GM06990 (cell line): ENCODE results near the gene FMNL2.

Experiments used
- DNase-seq: peaks from one replicate; pipeline ENCODE4 v3.0.0-alpha.2; 2011; ENCODE audit not compliant: insufficient read length; ENCODE audit errors: extremely low read depth
- H3K27me3 ChIP-seq: replicated peaks from 2 replicates; pipeline ENCODE4 v1.6.0; 2011; ENCODE audit warnings: low read length; ENCODE audit not compliant: control insufficient read depth, insufficient read depth
- H3K36me3 ChIP-seq: 2 replicates; pipeline ENCODE4 v1.5.1; 2011; ENCODE audit warnings: low read length; ENCODE audit not compliant: control insufficient read depth, insufficient read depth
- H3K4me3 ChIP-seq: replicated peaks from 2 replicates; pipeline ENCODE4 v1.5.1; 2011; ENCODE audit warnings: low read depth, mild to moderate bottlenecking, control low read depth, low read length
- TF ChIP-seq, protein P1 (sequence below): IDR thresholded peaks from 2 replicates; pipeline ENCODE4 v1.5.1; 2011; ENCODE audit warnings: low read length, control low read depth, mild to moderate bottlenecking, inconsistent platforms; ENCODE audit not compliant: insufficient read depth, poor library complexity, severe bottlenecking

FMNL2 gene

DNA sequence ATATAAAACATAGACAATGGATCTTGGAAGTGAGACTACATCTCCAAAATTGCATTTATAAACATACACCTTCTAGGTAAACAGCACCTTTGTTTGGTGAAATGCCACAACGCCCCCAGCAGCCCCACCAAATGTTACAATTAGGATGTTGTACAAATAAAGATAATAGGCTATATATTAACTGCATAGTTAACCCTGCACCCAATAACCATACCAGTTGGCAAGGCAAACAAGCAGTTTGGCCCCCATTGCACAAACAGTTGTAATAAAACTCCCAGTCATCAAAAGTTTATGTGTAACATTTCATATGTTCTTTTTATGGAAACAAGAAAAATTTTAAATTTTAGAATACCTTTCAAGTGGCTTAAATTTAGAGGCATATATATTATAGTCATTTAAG is 315.0 kb downstream of the FMNL2 start:
- no peak for DNase-seq
- no peak overlapping the region for H3K4me3 ChIP-seq
- no peaks in the 10 kb centered on the region; the same call in 1 of the 2 replicates for H3K36me3 ChIP-seq
- no peaks in the 10 kb centered on the region for H3K27me3 ChIP-seq
- TF ChIP-seq, protein P1, sequence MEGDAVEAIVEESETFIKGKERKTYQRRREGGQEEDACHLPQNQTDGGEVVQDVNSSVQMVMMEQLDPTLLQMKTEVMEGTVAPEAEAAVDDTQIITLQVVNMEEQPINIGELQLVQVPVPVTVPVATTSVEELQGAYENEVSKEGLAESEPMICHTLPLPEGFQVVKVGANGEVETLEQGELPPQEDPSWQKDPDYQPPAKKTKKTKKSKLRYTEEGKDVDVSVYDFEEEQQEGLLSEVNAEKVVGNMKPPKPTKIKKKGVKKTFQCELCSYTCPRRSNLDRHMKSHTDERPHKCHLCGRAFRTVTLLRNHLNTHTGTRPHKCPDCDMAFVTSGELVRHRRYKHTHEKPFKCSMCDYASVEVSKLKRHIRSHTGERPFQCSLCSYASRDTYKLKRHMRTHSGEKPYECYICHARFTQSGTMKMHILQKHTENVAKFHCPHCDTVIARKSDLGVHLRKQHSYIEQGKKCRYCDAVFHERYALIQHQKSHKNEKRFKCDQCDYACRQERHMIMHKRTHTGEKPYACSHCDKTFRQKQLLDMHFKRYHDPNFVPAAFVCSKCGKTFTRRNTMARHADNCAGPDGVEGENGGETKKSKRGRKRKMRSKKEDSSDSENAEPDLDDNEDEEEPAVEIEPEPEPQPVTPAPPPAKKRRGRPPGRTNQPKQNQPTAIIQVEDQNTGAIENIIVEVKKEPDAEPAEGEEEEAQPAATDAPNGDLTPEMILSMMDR, result no peak

DNA sequence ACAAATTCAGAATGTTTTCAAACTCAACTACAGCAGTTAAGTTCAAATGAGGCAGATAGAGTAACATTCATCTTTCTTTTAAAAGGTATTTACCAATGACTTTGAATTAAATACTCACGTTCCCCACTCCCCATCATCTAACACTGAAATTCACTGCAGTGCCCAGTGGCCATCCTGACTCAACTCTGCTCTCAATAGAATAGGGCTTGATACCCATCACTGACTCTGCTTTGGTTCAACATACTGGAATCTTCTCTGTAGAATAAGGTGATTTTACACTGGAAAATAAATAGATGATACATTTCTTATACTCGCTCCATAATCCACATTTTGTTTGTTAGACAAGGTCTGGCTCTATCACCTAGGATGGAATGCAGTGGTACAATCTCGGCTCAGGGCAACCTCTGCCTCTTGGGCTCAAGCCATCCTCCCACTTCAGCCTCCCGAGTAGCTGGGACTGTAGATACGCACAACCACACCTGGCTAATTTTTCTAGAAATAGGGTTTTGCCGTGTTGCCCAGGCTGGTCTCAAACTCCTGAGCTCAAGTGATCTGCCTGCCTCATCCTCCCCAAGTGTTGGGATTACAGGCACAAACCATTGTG is 315.9 kb downstream of the FMNL2 start:
- no peaks in the 10 kb centered on the region for H3K27me3 ChIP-seq
- DNase-seq, result no peak
- H3K36me3 ChIP-seq, result no peaks in the 10 kb centered on the region; the same call in 1 of the 2 replicates
- H3K4me3 ChIP-seq, result no peak overlapping the region
- TF ChIP-seq, protein P1, result no peak

DNA sequence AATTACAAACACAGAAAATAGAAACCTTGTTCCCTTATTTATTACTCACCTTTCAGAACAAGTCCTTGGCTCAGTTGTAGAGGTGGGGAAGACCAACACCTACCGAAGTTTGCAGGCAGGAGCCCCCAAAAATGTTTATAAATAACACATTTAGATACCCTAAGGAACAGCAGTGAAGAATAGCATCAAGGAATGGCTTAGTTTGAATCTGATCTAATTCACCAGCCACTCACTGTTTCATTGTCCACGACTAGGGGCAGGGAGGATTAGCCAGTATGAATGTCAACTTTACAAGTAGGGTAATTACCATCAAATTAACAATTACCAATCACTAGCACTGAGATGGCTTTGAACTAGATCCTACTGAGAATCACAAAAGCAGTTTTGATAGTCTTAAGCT is 316.9 kb downstream of the FMNL2 start:
- no peak for DNase-seq
- no peaks in the 10 kb centered on the region; the same call in none of the 2 replicates for H3K36me3 ChIP-seq
- no peaks in the 10 kb centered on the region for H3K27me3 ChIP-seq
- no peak overlapping the region for H3K4me3 ChIP-seq
- TF ChIP-seq, protein P1, result no peak

DNA sequence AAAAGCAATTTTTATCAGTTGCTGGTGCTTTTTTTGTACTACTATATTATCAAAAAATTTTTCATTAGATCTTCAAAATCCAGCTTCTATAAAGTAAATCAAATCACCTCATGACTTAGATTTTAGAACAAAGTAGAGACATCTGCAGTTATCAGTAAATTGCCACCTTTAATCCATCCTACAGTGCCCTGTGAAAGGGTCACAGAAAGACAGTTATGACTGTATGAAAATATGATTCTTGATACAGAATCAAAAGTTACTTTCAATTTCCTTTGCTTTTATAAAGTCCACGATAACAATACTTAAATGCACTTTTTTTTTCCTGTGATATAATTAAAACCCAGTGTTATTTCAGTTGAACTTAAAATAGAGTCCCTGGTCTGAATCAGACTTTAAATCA is 320.9 kb downstream of the FMNL2 start:
- Histone ChIP-seq H3K36me3 (peaks cover 4% of the 10 kb centered on the region), H3K4me3 (no peak overlapping the region), H3K27me3 (no peaks in the 10 kb centered on the region)
- no peak for DNase-seq
- TF ChIP-seq, protein P1, result no peak

DNA sequence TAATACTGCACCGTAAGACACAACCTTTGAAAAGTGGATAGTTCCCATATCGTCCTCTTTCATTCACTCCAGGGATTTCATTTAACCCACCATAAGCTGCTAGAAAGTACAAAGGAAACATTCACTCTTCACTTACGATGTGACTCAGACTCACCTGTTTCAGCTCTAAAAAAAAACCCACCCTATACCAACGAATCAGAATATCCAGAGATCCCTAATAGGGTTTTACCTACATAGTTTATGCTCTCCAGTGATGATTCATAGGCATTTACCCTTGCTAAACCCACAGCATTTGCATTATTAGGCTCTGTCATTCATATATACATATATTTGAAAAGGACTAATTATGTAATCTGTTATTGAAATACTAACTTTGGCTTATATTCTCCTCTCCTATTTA is 322.1 kb downstream of the FMNL2 start:
- Histone ChIP-seq H3K27me3 (no peaks in the 10 kb centered on the region), H3K4me3 (no peak overlapping the region), H3K36me3 (peaks cover 8% of the 10 kb centered on the region)
- TF ChIP-seq, protein P1, result no peak
- peak; percentile 17 for DNase-seq

DNA sequence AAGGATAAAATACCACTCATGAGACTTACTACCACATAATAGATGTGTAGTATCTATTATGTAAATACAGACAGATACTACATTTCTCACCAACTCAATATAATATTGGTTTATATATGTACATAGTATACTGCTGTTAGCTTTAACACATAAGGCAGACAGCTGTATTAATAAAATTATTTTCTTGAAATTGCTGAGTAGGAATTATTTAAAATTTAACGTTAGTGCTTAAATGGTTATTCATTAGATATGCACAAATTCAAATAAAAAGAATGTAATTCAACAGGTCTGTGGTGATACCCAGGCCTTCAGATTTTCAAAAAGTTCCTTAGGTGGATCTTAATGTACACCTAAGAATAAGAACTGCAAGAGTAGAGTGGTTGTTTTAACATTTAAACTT is 323.2 kb downstream of the FMNL2 start:
- DNase-seq, result no peak
- no peaks in the 10 kb centered on the region for H3K27me3 ChIP-seq
- no peak overlapping the region for H3K4me3 ChIP-seq
- TF ChIP-seq, protein P1, result no peak
- peaks cover 8% of the 10 kb centered on the region for H3K36me3 ChIP-seq
